Endothelial cell of umbilical vein (primary cell): Measurements from ENCODE around the gene GTF2H4. TPM values are rescaled to one million over a fixed set of nuclear protein-coding genes. Genes with fewer than 3 reads are reported as not detected.
A peak's percentile ranks its signal among the peaks of the same experiment; 100 is the strongest.

Experiments used
- BruUV-seq: library from RNA; stranded (reverse); fragments of 400-500 nt; replicated peaks from 2 replicates; lab custom pipeline; 2021; lab: Mats Ljungman, UMichigan
- CTCF ChIA-PET: fragments of 300-600, 350-600 bp; sonication (Branson Sonifier 250); formaldehyde crosslinking; loops from one replicate; lab custom pipeline; 2021; ENCODE audit warnings: antibody characterized with exemption, inconsistent platforms; lab: Charles Lee
- POLR2A ChIA-PET: fragments of 300-600, 350-600 bp; sonication (Branson Sonifier 250); formaldehyde crosslinking; loops from one replicate; lab custom pipeline; 2021; ENCODE audit warnings: antibody characterized with exemption, inconsistent platforms; lab: Charles Lee
- DNase-seq: peaks from one replicate; pipeline ENCODE4 v3.0.0-alpha.2; 2011; ENCODE audit warnings: low read depth, low spot score
- FAIRE-seq: peaks from 2 replicates; lab custom pipeline; 2011; peaks lifted over from hg19 to GRCh38; lab: Jason Lieb, UNC
- H2AFZ ChIP-seq: 2 replicates; pipeline ENCODE4 v1.6.0; 2012; ENCODE audit warnings: low read depth, low read length, control low read depth, inconsistent platforms
- H3K27ac ChIP-seq: 2 replicates; pipeline ENCODE4 v1.5.1; 2011; ENCODE audit warnings: low read depth, mild to moderate bottlenecking, control low read depth, low read length, moderate library complexity; ENCODE audit not compliant: insufficient read depth
- H3K27me3 ChIP-seq, 2 experiments: 2 replicates each; pipeline versions ENCODE4 v1.6.0 to v1.6.1; 2011; ENCODE audit warnings: low read length in 2 of 2, mixed read lengths in 1 of 2; ENCODE audit not compliant: control insufficient read depth in 2 of 2, insufficient read depth in 2 of 2
- H3K36me3 ChIP-seq, 2 experiments: 2 replicates in 1 of 2; 3 replicates in 1 of 2; pipeline ENCODE4 v1.5.1; 2011; ENCODE audit warnings: low read length in 2 of 2, mild to moderate bottlenecking in 1 of 2, moderate library complexity in 1 of 2; ENCODE audit not compliant: control insufficient read depth in 2 of 2, insufficient read depth in 2 of 2; ENCODE audit errors: extremely low read depth in 1 of 2
- H3K4me1 ChIP-seq: 3 replicates; pipeline ENCODE4 v1.5.1; 2011; ENCODE audit warnings: mild to moderate bottlenecking, low read length; ENCODE audit not compliant: control insufficient read depth, insufficient read depth; ENCODE audit errors: extremely low read depth
- H3K4me2 ChIP-seq: 2 replicates; pipeline ENCODE4 v1.6.1; 2011; ENCODE audit warnings: low read length, control low read depth, mixed read lengths; ENCODE audit not compliant: insufficient read depth
- H3K4me3 ChIP-seq, 3 experiments: fragments of 200-600 bp in 1 of 3; sonication (generic), shearing (Covaris generic) in 1 of 3; replicated peaks in 1 of 3; 2 replicates each; pipeline ENCODE4 v1.5.1; 2011 to 2016; ENCODE audit warnings: control low read depth in 3 of 3, low read length in 3 of 3, mild to moderate bottlenecking in 2 of 3, inconsistent platforms in 1 of 3, low read depth in 1 of 3, moderate library complexity in 1 of 3; ENCODE audit not compliant: insufficient read depth in 1 of 3
- H3K79me2 ChIP-seq: 2 replicates; pipeline ENCODE4 v1.6.0; 2012; ENCODE audit warnings: low read length, inconsistent platforms; ENCODE audit not compliant: control insufficient read depth, insufficient read depth
- H3K9ac ChIP-seq: replicated peaks from 2 replicates; pipeline ENCODE3; 2011; ENCODE audit warnings: low read length, control low read depth; ENCODE audit not compliant: insufficient read depth; ENCODE audit errors: extremely low read depth
- H3K9me1 ChIP-seq: replicated peaks from 3 replicates; pipeline ENCODE4 v1.6.0; 2011; ENCODE audit warnings: mild to moderate bottlenecking, low read length; ENCODE audit not compliant: control insufficient read depth, insufficient read depth; ENCODE audit errors: extremely low read depth
- H3K9me3 ChIP-seq: replicated peaks from 2 replicates; pipeline ENCODE4 v1.5.1; 2012; ENCODE audit warnings: low read length, inconsistent platforms; ENCODE audit not compliant: control insufficient read depth, insufficient read depth
- H4K20me1 ChIP-seq: replicated peaks from 2 replicates; pipeline ENCODE3; 2011; ENCODE audit warnings: mild to moderate bottlenecking, low read length; ENCODE audit not compliant: control insufficient read depth, insufficient read depth; ENCODE audit errors: extremely low read depth
- EZH2 ChIP-seq: IDR thresholded peaks from 2 replicates; pipeline ENCODE4 v1.6.1; 2012; ENCODE audit warnings: borderline replicate concordance, low read depth, mild to moderate bottlenecking, moderate library complexity, low read length, inconsistent platforms; ENCODE audit not compliant: severe bottlenecking
- FOS ChIP-seq: IDR thresholded peaks from 2 replicates; pipeline ENCODE4 v1.6.1; 2011; ENCODE audit warnings: mild to moderate bottlenecking, low read length, moderate library complexity, borderline replicate concordance; ENCODE audit not compliant: insufficient read depth
- GATA2 ChIP-seq: IDR thresholded peaks from 2 replicates; pipeline ENCODE4 v1.7.0; 2011; ENCODE audit warnings: low read depth, mild to moderate bottlenecking, moderate library complexity, mixed read lengths, low read length; ENCODE audit not compliant: insufficient read length, insufficient read depth
- JUN ChIP-seq: IDR thresholded peaks from 2 replicates; pipeline ENCODE4 v1.6.1; 2011; ENCODE audit warnings: borderline replicate concordance, low read depth; ENCODE audit not compliant: insufficient read length, insufficient read depth
- MYC ChIP-seq: IDR thresholded peaks from one replicate; pipeline ENCODE4 v1.6.1; 2011; ENCODE audit warnings: mild to moderate bottlenecking, low read depth, low read length
- POLR2A ChIP-seq: IDR thresholded peaks from 2 replicates; pipeline ENCODE4 v1.6.1; 2012; ENCODE audit warnings: low read depth, mild to moderate bottlenecking, control low read depth, low read length
- POLR2AphosphoS5 ChIP-seq: IDR thresholded peaks from 2 replicates; pipeline ENCODE4 v1.6.1; 2012; ENCODE audit warnings: low read depth, mild to moderate bottlenecking, control low read depth, low read length, moderate library complexity; ENCODE audit not compliant: insufficient read depth
- dilution Hi-C: fragments of 300-500 bp; cut with MboI; formaldehyde crosslinking; loops from one replicate; pipeline ENCODE4 v1.15.0; 2019; ENCODE audit warnings: low sequenced_read_pairs; ENCODE audit not compliant: extremely low pct_ligation_motif_present
- intact Hi-C: fragments of 100-400 bp; cut with micrococcal nuclease; formaldehyde crosslinking; loops from one replicate; pipeline ENCODE4 v1.10.0; 2022
- polyA plus RNA-seq, 4 experiments: library from polyadenylated mRNA; depleted of rRNA in 3 of 4; stranded (reverse) in 3 of 4; unstranded in 1 of 4; fragments of >200 nt; gene quantifications; 2 replicates each; pipeline versions ENCODE4 v1.2.1 to v1.2.3, GENCODE V29; 2011 to 2012; ENCODE audit warnings: missing spikeins in 1 of 4
- total RNA-seq: library from RNA; stranded (reverse); gene quantifications from 2 replicates; pipeline ENCODE4 v1.2.3, GENCODE V29; 2021
- TF ChIP-seq, protein P1 (sequence below): IDR thresholded peaks from 2 replicates; pipeline ENCODE4 v1.6.1; 2011; ENCODE audit not compliant: insufficient read depth, insufficient read length
- TF ChIP-seq, protein P2 (sequence below), 2 donors: IDR thresholded peaks; 1 replicate in 1 of 2; 2 replicates in 1 of 2; pipeline ENCODE4 v1.5.1; 2011; ENCODE audit warnings: low read length in 2 of 2, mild to moderate bottlenecking in 2 of 2, moderate library complexity in 2 of 2, control low read depth in 1 of 2, inconsistent platforms in 1 of 2, low read depth in 1 of 2; ENCODE audit not compliant: insufficient read depth in 1 of 2; ENCODE audit errors: extremely low read depth in 1 of 2

GTF2H4 gene
- total and polyA plus RNA-seq, 2 donors (not counting 3 experiments of a cell fraction or from before 2014, with no cell fraction given), result 40.5 to 52.6 TPM

DNA sequence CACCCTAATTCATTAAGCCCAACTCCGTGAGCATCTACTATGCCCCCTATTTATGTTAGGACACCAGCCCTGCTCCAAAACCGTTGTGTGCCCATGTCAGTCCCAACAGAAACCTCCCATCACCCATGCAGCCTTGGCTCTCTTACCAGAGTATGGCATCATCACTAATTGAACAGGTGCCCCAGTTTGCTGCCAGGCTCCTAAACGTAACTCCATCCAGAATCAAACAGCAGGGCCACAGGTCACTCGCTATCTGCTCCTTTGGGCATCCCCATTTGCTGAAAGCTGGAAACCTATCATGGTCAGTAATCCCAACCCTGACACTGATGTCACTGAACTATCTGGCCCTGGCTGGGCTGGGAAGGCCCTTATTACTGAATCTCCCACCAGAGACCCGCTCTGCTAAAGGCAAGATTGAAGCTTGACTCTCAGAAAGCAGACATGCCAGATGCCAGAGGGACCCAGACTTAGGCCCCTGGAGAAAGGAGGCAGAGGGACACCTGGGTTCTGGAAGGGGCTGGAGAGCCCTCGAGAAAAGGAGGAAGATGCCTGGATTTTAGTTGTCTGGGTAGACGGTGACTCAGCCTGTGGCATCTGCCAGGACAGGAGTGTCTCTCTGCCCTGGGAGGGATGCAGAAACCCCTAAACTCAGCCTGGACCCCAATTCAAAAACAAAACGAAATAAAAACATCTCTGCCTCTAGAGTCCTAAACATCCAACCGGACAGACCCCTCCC is 46.8 kb downstream of the GTF2H4 start:
- POLR2A ChIA-PET, result no interaction called here
- Histone ChIP-seq H3K27ac (no peak overlapping the region), H3K4me2 (peak overlapping the region; percentile 72), H4K20me1 (no peaks in the 10 kb centered on the region), H2AFZ (peak overlapping the region; percentile 59), H3K9me1 (no peaks in the 10 kb centered on the region), H3K9ac (no peak overlapping the region), H3K27me3 (peaks cover 47 to 49% of the 10 kb centered on the region in 2 experiments), H3K79me2 (no peaks in the 10 kb centered on the region), H3K4me1 (peaks cover 5% of the 10 kb centered on the region), H3K36me3 (no peaks in the 10 kb centered on the region), H3K4me3 (no peak overlapping the region), H3K9me3 (no peaks in the 10 kb centered on the region)
- intact Hi-C loops, result no loop called here
- dilution Hi-C loops, result no loop called here
- TF ChIP-seq, protein P1, sequence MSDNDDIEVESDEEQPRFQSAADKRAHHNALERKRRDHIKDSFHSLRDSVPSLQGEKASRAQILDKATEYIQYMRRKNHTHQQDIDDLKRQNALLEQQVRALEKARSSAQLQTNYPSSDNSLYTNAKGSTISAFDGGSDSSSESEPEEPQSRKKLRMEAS, result no peak
- TF ChIP-seq MYC (no peak), JUN (no peak), POLR2A (no peak), FOS (no peak), POLR2AphosphoS5 (no peak), GATA2 (no peak), EZH2 (no peak)
- TF ChIP-seq, protein P2, sequence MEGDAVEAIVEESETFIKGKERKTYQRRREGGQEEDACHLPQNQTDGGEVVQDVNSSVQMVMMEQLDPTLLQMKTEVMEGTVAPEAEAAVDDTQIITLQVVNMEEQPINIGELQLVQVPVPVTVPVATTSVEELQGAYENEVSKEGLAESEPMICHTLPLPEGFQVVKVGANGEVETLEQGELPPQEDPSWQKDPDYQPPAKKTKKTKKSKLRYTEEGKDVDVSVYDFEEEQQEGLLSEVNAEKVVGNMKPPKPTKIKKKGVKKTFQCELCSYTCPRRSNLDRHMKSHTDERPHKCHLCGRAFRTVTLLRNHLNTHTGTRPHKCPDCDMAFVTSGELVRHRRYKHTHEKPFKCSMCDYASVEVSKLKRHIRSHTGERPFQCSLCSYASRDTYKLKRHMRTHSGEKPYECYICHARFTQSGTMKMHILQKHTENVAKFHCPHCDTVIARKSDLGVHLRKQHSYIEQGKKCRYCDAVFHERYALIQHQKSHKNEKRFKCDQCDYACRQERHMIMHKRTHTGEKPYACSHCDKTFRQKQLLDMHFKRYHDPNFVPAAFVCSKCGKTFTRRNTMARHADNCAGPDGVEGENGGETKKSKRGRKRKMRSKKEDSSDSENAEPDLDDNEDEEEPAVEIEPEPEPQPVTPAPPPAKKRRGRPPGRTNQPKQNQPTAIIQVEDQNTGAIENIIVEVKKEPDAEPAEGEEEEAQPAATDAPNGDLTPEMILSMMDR (IDR thresholded peaks at IDR 0.05; ENCODE audit: extremely low read depth in 1 of 2, insufficient read depth in 1 of 2, low read depth in 1 of 2, low read length in 2 of 2), result no peak
- DNase-seq (no peak), FAIRE-seq (no peak)
- no TSS peak for BruUV-seq
- CTCF ChIA-PET, result interaction anchor here (1.0 to 3.4 kb wide), 4 partner anchors 13 to 412 kb away, joined by 3 to 16 read pairs (median 6); no protein-coding TSS in a partner anchor
